Right renal cortex interstitium (tissue), 3 donors: Measurements from ENCODE around the gene CC2D1A. TPM values are rescaled to one million over a fixed set of nuclear protein-coding genes. Genes with fewer than 3 reads are reported as not detected.

Experiments used
- DNase-seq, 3 donors: peaks; one replicate each; pipeline ENCODE4 v3.0.0-alpha.2; 2013; ENCODE audit warnings: low read depth in 3 of 3, low spot score in 2 of 3
- polyA plus RNA-seq, 3 donors: library from polyadenylated mRNA; unstranded; fragments of 120-200 nt; gene quantifications; one replicate each; pipeline ENCODE4 v1.2.1, GENCODE V29; 2013; ENCODE audit not compliant: insufficient read length in 3 of 3

Gene CC2D1A
- polyA plus RNA-seq, 3 donors, result 20.1 to 23.3 (median 20.7) TPM

DNA sequence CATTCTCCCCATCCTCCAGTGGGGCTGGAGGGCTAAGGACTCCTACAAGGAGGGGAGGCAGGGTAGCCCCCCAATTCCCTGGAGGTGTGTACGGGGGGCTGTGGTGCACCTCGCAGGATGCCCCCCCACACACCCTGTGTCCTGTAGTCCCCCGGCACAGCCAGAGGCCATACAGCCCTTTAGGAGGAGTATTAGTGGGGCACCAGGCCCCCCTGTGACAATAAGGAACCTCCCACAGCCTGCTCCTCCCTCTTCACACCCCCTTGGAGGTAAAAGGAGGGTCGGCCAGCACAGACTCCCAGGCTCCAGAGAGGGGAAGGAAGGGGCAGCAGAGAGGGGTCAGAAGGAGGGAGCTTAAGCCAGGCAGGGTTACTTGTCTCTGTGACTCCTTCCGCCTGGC is 29.2 kb upstream of the CC2D1A start, which contains the start of gene NANOS3:
NANOS3 (plus strand) TSS at position 301 of the 400 bp plus-strand sequence. CDS start 115 bp downstream, outside the sequence.
- DNase-seq, result no peak

DNA sequence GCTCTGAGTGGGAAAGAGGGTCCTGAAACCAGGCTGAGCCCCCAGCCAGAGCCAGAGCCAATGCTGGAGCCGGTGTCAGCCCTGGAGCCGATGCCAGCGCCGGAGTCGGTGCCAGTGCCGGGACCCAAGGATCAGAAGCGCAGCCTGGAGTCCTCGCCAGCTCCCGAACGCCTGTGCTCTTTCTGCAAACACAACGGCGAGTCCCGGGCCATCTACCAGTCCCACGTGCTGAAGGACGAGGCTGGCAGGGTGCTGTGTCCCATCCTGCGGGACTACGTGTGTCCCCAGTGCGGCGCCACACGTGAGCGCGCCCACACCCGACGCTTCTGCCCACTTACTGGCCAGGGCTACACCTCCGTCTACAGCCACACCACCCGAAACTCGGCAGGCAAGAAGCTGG is 28.7 kb upstream of the CC2D1A start:
- no peak for DNase-seq

DNA sequence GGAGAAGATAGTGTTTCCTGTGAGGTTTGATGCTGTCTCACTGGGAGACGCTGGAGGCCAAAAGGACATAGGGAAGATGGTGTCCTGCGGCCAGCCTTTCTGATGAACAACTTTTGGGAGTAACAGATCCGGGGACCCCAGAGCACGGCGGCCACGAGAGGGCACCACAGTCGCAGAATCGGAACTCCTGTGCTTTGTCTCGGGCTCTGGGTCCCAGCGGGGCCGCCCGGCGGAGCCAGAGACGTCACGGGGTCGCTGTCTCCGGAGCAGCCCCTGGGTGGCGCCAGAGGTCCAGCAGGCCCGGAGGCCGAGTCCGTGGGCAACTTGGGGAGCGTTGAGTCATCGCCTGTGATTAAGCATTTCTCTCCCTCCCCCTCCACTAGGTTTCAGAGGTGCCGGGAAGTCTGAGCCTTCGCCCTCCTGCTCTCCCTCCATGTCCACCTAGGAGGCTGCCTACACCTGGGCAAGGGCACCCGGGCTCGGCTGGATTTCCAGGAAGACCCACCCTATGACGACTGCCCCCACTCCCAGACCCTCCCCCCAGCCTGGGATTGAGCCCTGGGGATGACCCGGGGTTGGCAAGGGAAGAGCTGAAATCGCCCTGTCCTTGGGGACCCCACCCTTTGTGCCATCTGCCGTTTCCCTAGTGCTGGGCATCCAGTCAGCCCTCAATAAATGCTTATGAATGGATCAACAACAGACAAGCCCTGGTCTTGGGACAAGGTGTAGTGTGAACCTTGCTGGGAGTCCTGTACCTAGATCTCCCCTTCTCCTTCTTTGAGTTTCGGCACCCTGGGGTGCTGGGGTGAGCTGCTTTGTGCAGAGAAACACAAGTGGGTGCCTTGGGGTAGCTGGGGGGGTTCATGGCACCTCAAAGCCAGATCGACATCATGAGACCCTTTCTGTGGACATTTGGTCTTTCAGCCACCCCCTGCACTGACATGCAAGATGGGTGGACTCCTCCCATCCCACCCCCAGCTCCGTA is 25.6 kb upstream of the CC2D1A start:
- peak; percentile 83 to 85 (median 84) for DNase-seq

DNA sequence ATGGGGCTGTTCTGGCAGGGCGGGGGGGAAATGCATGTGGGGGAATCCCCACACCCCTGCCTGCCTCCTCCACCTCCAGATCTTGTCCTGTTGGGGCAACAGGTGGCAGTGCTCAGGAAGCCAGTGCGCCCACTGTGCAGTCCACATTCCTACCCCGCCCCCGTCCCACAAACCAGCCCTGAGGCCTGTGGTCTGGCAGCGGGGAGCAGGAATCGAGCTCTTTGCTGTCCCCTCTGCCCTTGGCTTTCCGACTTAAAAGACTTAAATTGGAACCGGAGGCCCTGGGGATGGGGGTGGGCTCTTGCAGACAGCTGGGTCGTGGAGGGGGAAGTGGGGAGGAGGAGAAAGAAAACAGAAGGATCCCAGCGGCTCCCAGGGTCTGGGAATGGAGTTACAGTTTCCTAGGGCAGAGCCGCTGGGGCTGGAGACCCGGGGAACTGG is 24.7 kb upstream of the CC2D1A start:
- no peak for DNase-seq

DNA sequence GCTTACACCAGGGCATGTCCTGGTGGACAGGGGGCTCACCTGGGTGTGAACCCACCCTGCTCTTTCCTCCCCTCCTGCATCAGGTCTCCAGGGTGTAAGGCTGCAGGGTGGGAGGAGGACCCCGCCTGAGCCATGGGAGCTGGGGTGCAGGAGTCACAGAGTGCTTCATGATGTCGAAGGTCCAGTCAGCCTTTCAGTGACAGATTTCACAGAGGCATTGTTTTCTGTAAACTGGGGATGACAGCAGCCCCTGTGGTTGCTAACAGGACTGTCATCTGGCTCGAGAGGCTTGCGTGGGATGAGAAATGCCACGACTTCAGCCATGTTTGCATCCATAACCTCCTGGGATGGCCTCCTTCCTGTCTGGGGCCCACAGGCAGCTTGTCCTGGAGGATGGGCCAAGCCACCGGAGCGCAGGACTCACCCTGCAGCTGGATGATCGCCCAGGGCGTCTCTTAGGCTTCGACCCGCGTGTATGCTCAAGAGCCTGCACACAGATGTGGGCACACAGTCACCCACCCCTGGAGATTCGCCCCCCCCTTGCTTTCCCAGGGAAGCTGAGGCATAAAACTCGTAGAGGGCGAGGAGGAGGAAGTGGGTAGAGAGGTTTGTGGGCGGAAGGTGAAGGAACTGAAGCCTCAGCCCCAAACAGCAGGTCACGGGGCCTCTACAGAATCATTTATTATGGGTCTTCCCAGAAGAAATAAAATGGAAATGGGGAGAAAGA is 24.1 kb upstream of the CC2D1A start:
- no peak for DNase-seq

DNA sequence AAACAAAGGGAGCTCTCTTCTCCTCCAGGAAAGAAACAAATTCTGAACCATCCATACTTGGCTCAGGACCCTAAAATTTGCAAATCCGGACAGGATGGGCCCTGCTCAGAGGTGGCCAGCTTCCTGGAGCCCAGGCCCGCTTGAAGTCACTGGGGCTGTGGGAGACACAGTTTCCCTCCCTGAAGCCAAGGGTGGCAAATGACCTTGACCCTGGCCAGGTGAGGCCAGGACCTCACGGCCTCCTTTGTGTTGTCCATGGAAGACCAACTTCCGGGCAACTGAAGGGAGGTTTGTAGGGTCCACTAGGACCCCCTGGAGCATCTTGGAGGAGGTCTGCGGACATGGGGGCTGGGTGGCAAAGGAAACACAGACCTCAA is 23.6 kb upstream of the CC2D1A start:
- DNase-seq, result no peak

DNA sequence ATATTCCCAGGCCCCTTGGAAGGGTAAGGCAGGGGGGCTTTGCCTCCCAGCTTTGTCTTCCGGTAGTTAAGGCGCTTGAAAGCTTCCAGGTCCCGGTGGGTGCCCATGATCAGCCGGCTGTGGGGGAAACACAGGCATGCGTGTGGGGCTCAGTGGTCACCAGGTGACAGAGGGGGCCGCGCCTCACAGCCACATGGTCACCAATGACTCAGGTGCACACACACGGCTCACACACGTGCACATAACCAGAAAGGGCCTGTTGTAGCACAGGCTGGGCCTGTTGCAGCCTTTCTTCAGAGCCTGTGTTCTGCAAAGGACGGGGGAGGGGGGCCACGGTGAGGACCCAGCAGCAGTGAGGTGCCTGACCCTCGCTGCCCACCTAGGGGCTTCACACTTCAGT is 23.2 kb upstream of the CC2D1A start:
- no peak for DNase-seq

DNA sequence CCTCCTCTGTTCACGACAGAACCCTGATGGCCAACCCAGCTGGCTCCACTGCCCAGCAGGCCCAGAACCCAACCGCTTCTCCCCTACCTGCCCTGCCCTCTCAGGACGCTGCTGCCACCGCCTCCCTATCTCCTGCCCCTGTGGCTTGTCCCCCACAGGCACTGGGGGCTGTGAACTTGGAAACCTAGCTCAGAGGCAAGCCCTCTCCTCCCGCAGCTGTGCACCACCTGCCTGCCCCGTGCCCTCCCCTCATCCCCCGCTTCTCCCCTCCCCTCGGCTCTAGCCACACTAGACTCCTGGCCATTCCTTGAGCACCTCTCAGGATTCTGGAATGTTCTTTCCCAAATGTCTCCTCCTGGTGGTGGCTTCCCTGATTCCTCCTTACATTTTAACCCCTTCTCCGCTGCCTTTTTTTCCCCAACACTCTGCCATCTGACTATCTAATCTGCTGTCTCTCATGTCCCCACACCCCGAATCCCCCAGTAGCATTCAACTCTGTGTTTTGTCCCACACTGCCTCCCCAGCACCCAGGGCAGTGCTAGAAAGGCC is 22.4 kb upstream of the CC2D1A start:
- DNase-seq, result no peak

DNA sequence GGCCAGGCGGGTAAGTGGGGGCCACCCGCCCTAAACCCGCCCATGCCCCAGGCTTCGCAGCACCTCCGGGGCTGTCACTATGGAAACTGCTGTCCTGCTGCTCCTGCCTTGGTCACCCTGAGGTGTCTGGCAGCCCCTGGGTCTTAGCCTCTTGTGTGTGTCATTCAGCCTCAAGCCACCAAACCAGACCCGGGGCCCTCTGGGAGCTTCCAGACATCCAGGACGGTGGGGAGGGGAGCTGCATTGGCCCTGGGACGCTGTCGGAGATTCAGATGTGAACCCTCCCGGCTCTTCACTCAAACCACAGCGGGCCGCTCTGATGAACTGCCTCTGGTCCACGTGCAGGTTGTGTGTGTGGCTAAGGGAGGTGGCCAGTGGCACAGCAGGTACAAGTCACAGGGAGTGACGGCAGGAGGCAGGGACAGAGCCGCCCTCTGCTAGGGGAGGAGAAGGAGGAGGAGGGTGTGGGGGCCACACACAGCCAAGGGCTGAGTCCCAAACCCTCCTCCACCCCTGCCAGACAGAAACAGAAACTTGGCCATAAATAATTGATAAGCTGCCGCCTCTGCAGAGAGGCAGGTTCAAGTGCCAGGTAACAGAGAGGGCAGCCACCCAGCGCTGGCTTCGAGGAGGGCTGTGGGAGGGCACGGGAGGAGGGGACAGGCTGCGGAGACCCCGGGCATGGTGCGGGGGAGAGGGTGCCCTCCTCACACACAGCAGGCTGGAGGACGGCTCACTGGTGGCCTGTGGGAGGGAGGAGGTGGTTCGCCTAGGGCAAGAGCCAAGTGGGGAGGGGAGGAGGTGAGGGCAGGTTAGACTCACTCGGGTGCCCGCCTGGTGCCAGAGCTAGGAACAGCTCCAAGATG is 21.0 kb upstream of the CC2D1A start:
- no peak for DNase-seq

DNA sequence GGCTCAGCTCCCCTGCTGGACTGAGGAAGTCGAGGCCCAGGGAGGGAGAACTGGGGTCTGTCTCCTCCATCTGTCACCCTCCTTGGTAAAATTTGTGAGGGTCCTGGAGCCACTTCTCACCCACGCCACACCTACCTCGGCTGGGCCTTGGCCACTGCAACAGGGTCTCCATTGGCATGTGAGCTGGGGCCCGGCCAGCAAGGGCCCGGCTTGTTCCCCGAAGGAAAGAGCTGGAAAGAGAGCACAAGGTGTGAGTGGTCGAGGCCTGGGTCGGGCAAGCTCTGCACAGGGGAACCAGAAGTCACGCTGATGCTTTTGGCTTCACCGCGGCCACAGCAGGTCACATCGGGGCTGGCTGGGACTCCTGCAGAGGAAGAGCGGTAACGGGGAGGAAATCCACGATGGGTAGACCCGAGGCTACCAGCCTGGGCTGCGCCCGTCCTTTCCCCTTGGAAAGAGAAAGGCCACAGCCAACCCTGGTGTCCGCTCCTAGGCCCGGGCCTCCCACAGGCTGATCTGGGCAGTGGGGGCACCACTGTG is 20.1 kb upstream of the CC2D1A start:
- no peak for DNase-seq

DNA sequence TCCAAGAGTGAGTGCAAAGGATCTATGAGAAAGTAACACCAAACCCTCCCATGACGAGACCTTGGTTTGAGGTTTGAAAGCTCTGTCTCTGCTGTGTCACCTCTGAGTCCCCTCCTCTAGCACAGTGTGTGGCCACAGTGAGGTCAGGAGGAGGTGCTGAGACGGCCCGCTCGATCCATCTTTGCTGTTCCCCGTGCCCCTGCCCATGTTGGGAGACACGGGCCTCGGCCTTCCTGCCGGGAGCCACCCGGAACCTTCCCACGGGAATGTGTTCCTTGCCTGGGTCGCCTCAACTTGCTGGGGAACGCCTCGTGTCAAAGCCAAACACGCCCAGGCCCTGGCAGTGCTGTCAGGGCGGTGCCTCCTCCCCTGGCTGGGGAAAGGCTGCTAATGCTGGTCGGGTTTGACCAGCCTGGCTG is 19.0 kb upstream of the CC2D1A start:
- no peak for DNase-seq

DNA sequence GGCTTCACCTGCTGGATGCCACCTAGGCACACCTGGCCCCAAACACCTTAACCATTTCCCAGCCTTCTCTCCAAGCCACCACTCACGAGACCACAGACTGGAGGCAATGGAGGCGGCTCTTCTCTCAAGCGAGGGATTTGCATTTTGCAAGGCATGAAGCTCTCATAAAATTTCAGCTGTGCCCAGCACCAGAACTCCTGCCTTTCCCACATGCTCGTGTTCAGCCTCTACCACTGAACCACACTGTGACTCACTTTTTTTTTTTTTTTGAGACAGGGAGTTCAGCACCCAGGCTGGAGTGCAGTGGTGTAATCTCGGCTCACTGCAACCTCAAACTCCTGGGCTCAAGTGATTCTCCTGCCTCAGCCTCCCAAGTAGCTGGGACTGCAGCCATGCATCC is 18.5 kb upstream of the CC2D1A start:
- no peak for DNase-seq

DNA sequence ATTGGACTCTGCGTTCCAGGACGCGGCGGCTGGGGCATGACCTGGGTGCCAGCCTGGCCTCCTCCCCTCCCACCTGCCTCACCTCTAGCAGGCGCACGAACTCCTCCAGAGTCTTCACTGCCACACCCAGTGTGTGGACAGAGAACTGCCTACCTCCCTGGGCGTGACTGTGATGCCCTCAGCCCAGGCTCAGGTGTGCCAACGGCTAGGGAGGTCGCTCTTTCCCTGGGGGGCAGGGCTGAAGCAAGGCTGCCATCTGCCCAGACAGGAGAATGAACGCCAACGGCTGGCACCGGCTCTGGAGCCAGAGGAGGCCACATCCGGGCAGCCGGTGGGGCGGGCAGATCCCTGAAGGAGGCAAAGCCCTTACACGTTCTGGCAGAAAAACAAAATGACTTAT is 17.7 kb upstream of the CC2D1A start:
- DNase-seq, result no peak

DNA sequence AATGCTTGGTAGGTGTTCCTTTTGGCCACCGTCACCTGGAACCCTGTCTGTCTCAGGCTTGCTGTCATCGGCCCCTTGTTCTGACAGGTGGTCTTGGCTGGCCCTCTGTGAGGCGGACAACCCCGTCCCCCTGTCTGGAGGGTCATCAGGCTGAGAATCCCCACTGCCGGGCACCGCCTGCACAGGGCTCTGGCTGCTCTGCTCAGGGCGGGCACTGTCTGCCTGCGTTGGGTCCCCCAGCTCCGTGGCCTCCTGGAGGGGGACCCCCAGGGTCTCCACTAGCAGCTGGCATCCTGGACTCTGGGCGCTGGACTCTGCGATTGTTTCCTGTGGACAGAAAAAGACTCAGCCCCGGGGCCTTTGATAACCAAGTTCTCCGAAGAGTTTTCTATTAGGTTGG is 15.9 kb upstream of the CC2D1A start:
- DNase-seq, result no peak

DNA sequence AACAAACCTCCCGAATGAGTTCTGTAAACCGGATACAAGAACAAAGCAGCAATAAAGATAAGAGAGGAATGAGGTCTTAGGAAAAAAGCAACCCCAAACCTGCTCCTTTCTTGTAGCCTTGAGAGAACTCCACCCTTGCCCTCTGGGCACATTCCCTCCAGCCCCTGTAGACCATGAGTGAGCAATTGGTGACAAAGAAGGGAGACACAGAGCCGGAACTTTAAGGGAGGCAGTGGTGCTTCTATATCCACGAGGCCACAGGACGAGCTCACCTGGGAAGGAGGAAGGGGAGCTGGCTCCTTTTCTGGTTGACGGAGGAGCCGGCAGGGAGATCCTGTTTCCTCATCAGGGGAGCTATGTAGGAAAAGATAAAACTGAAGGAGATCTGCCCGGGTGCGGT is 13.1 kb upstream of the CC2D1A start:
- no peak for DNase-seq

DNA sequence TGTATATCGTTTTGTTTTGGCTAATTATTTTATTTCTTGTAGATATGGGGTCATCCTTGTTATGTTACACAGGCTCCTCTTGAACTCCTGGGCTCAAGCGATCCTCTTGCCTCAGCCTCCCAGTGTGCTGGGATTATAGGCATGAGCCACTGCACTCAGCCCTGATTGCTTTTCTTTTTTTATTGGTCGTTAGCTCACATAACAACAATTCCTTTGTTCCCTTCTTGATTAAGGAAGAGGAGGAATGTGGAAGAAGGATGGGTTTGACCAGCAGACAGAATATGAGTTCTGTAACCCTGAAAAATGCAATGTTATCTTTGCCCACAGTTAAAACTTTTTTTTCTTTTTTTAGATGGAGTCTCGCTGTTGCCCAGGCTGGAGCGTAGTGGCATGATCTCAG is 11.4 kb upstream of the CC2D1A start:
- DNase-seq, result no peak

DNA sequence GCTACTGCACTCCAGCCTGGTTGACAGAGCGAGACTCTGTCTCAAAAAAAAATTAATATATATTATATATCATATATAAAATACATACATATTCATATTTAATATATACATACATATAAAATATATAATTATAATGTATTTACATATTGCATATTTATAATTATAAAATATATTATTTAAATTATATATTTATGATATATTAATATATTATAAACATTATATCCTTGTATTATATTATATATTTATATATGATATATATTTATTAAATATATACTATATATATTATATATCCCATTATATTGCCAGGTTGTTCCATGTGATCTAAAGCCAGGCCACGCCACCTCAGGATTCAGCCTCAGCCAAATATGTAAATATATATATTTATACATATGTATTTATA is 9.8 kb upstream of the CC2D1A start:
- no peak for DNase-seq

DNA sequence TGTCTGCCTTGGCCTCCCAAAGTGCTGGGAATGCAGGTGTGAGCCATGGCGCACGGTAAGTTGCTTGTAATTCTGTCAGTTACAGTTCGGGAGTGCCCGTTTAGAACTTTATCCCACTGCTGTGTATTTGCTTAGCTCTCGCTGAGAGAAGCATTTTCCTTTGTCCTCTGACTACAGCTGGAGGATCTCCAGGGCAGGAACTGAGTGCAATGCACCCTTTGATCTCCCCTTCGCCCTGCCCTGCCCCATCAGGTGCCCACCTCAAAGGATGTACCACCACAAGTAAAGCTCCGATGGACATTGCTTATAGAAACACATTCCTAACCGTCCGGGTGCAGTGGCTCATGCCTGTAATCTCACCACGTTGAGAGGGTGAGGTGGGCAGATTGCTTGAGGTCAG is 6.6 kb upstream of the CC2D1A start:
- no peak for DNase-seq

DNA sequence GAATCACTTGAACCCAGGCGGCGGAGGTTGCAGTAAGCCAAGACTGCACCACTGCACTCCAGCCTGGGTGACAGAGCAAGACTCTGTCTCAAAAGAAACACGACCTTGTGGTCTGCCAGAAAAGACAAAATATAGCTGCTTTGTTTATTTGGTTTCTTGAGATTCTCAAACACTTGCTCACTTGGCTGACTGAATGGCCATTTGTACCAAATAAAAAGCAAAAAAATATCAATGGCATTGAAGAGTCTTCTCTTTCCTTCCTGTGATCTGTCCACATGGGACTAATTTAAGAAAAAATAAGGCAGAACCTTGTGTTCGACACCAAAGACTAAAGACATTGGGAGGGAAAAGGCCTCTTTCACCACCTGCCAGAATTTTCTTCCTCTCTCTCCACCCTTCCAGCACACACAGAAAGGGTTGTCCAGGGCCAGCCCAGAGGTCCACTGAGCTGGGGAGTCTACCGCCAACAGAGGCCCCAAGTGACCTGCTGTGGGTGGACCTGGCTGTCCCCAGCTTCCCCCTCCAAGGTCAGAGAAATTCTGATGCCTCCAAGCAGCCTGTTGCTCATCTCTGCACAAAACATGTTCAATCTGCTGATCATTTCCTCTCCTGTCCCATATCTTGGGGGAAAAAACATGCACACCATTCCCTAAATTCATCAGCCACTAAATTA is 6.0 kb upstream of the CC2D1A start:
- no peak for DNase-seq
